Neuronal stem cell (in vitro differentiated cells): Measurements from ENCODE around the gene DSCAM.
A peak's percentile ranks its signal among the peaks of the same experiment; 100 is the strongest.

ENCODE experiments used
- DNase-seq: peaks from one replicate; pipeline ENCODE4 v3.0.0-alpha.2; 2013; ENCODE audit warnings: low spot score
- H2AFZ ChIP-seq: one replicate; pipeline ENCODE4 v1.6.1; 2013; ENCODE audit warnings: mild to moderate bottlenecking, low read length, inconsistent platforms
- H2AK5ac ChIP-seq: 2 replicates; pipeline ENCODE4 v1.6.1; 2013; ENCODE audit warnings: low read depth, mild to moderate bottlenecking, inconsistent platforms, low read length, moderate library complexity, mixed read lengths
- H2BK120ac ChIP-seq: 2 replicates; pipeline ENCODE4 v1.6.1; 2013; ENCODE audit warnings: low read depth, mild to moderate bottlenecking, inconsistent platforms, low read length, moderate library complexity, mixed read lengths
- H2BK12ac ChIP-seq: one replicate; pipeline ENCODE4 v1.6.1; 2013; ENCODE audit warnings: low read length, inconsistent platforms
- H2BK15ac ChIP-seq: 2 replicates; pipeline ENCODE4 v1.6.1; 2013; ENCODE audit warnings: mild to moderate bottlenecking, low read length, inconsistent platforms, mixed read lengths
- H2BK5ac ChIP-seq: one replicate; pipeline ENCODE4 v1.6.1; 2013; ENCODE audit warnings: inconsistent platforms, mild to moderate bottlenecking, low read length, moderate library complexity
- H3K14ac ChIP-seq: one replicate; pipeline ENCODE4 v1.6.1; 2013; ENCODE audit warnings: low read length, inconsistent platforms
- H3K18ac ChIP-seq: 2 replicates; pipeline ENCODE4 v1.6.1; 2013; ENCODE audit warnings: low read length, inconsistent platforms
- H3K23ac ChIP-seq: 2 replicates; pipeline ENCODE4 v1.6.1; 2013; ENCODE audit warnings: low read depth, mild to moderate bottlenecking, mixed read lengths, low read length, inconsistent platforms; ENCODE audit not compliant: poor library complexity
- H3K27ac ChIP-seq: replicated peaks from 3 replicates; pipeline ENCODE4 v1.5.1; 2013; ENCODE audit warnings: low read length, inconsistent platforms
- H3K27me3 ChIP-seq, 3 experiments: 2 replicates each; pipeline ENCODE4 v1.6.1; 2013; ENCODE audit warnings: low read length in 3 of 3, mild to moderate bottlenecking in 2 of 3, inconsistent platforms in 1 of 3, low read depth in 1 of 3, mixed read lengths in 1 of 3, moderate library complexity in 1 of 3; ENCODE audit not compliant: control insufficient read depth in 3 of 3, insufficient read depth in 3 of 3
- H3K36me3 ChIP-seq, 2 donors: replicated peaks in 1 of 2; 2 replicates each; pipeline ENCODE4 v1.6.1; 2013; ENCODE audit warnings: low read length in 2 of 2; ENCODE audit not compliant: control insufficient read depth in 2 of 2, insufficient read depth in 2 of 2
- H3K4ac ChIP-seq: 2 replicates; pipeline ENCODE4 v1.6.1; 2013; ENCODE audit warnings: inconsistent platforms, mild to moderate bottlenecking, low read length, moderate library complexity
- H3K4me1 ChIP-seq, 2 donors: 1 replicate in 1 of 2; 2 replicates in 1 of 2; pipeline ENCODE4 v1.6.1; 2013; ENCODE audit warnings: low read length in 2 of 2, low read depth in 1 of 2; ENCODE audit not compliant: control insufficient read depth in 2 of 2, insufficient read depth in 1 of 2
- H3K4me2 ChIP-seq: one replicate; pipeline ENCODE4 v1.6.1; 2013; ENCODE audit warnings: mild to moderate bottlenecking, low read length, inconsistent platforms; ENCODE audit not compliant: insufficient read depth, poor library complexity, severe bottlenecking
- H3K4me3 ChIP-seq, 2 donors: 2 replicates each; pipeline ENCODE4 v1.5.1; 2013; ENCODE audit warnings: low read length in 2 of 2, mild to moderate bottlenecking in 2 of 2, inconsistent platforms in 1 of 2, moderate library complexity in 1 of 2
- H3K79me1 ChIP-seq: one replicate; pipeline ENCODE4 v1.6.1; 2013; ENCODE audit warnings: low read depth, mild to moderate bottlenecking, inconsistent platforms, low read length, moderate library complexity
- H3K9ac ChIP-seq: one replicate; pipeline ENCODE4 v1.6.1; 2013; ENCODE audit warnings: mild to moderate bottlenecking, low read depth, low read length, inconsistent platforms; ENCODE audit not compliant: poor library complexity
- H3K9me3 ChIP-seq, 2 donors: replicated peaks in 1 of 2; 2 replicates each; pipeline versions ENCODE3 to v1.6.1; 2013; ENCODE audit warnings: low read length in 2 of 2, mild to moderate bottlenecking in 2 of 2, inconsistent platforms in 1 of 2, low read depth in 1 of 2, mixed read lengths in 1 of 2, moderate library complexity in 1 of 2; ENCODE audit not compliant: control insufficient read depth in 2 of 2, insufficient read depth in 1 of 2
- H4K8ac ChIP-seq: one replicate; pipeline ENCODE4 v1.6.1; 2013; ENCODE audit warnings: low read depth, mild to moderate bottlenecking, inconsistent platforms, low read length, moderate library complexity
- H4K91ac ChIP-seq: one replicate; pipeline ENCODE4 v1.6.1; 2013; ENCODE audit warnings: low read length, low read depth, mild to moderate bottlenecking, inconsistent platforms; ENCODE audit not compliant: poor library complexity
- WGBS, 2 donors: extraction: QIAGEN DNeasy Blood & Tissue Kit; methylation state at CpG; one replicate each; pipeline ENCODE4 v1.1.7; 2013; ENCODE audit warnings: missing lambda C conversion rate in 2 of 2, mixed read lengths in 1 of 2; ENCODE audit not compliant: insufficient read length in 2 of 2, insufficient replicate concordance in 1 of 2; ENCODE audit errors: extremely low coverage in 2 of 2; 5-methylcytosine and 5-hydroxymethylcytosine counted together

DSCAM gene

GRCh38 chr21:40863839-40864238, 16.9 kb upstream of the DSCAM start:
- H4K91ac ChIP-seq: no peak overlapping the region
- no peak overlapping the region for H4K8ac ChIP-seq
- no peak overlapping the region for H3K23ac ChIP-seq
- no peak overlapping the region for H3K27ac ChIP-seq
- no peaks in the 10 kb centered on the region for H3K27me3 ChIP-seq
- no peak overlapping the region for H2BK15ac ChIP-seq
- H3K18ac ChIP-seq: no peak overlapping the region
- no peaks in the 10 kb centered on the region for H3K4me1 ChIP-seq
- no peak overlapping the region for H2BK12ac ChIP-seq
- H2BK5ac ChIP-seq: no peak overlapping the region
- H3K36me3 ChIP-seq: no peaks in the 10 kb centered on the region
- DNase-seq: no peak
- no peak overlapping the region for H2AFZ ChIP-seq
- no peak overlapping the region for H3K4ac ChIP-seq
- no peak overlapping the region for H2AK5ac ChIP-seq
- no peak overlapping the region for H3K4me3 ChIP-seq
- H3K9me3 ChIP-seq: no peaks in the 10 kb centered on the region
- H3K4me2 ChIP-seq: no peak overlapping the region
- H3K79me1 ChIP-seq: no peaks in the 10 kb centered on the region
- no peak overlapping the region for H3K9ac ChIP-seq
- H3K14ac ChIP-seq: no peak overlapping the region
- H2BK120ac ChIP-seq: no peak overlapping the region
- no CpG with 5 or more reads among the region's 4 CpGs for WGBS, 2 donors

- no peak for DNase-seq
- no peak overlapping the region for H3K14ac ChIP-seq
- H2BK15ac ChIP-seq: no peak overlapping the region
- H3K27ac ChIP-seq: no peak overlapping the region
- no peak overlapping the region for H2AFZ ChIP-seq
- H3K4me1 ChIP-seq: no peaks in the 10 kb centered on the region
- no peak overlapping the region for H4K91ac ChIP-seq
- peaks cover 0 to 4% of the 10 kb centered on the region in 2 donors for H3K9me3 ChIP-seq
- no peak overlapping the region for H3K4me2 ChIP-seq
- H3K9ac ChIP-seq: no peak overlapping the region
- no peak overlapping the region for H4K8ac ChIP-seq
- H3K27me3 ChIP-seq: no peaks in the 10 kb centered on the region
- no peak overlapping the region for H2BK5ac ChIP-seq
- no peaks in the 10 kb centered on the region for H3K36me3 ChIP-seq
- no peaks in the 10 kb centered on the region for H3K79me1 ChIP-seq
- no peak overlapping the region for H3K18ac ChIP-seq
- H2AK5ac ChIP-seq: no peak overlapping the region
- H3K4me3 ChIP-seq: no peak overlapping the region
- no peak overlapping the region for H2BK120ac ChIP-seq
- H2BK12ac ChIP-seq: no peak overlapping the region
- H3K4ac ChIP-seq: no peak overlapping the region
- H3K23ac ChIP-seq: no peak overlapping the region
Observed at GRCh38 chr21:40858517-40858916, 11.6 kb upstream of the DSCAM start.

- no peak overlapping the region for H4K8ac ChIP-seq
- H3K79me1 ChIP-seq: no peaks in the 10 kb centered on the region
- peak overlapping the region; percentile 7 for H2BK12ac ChIP-seq
- H3K36me3 ChIP-seq: no peaks in the 10 kb centered on the region
- H2BK15ac ChIP-seq: no peak overlapping the region
- H4K91ac ChIP-seq: no peak overlapping the region
- H3K14ac ChIP-seq: no peak overlapping the region
- H3K27me3 ChIP-seq: no peaks in the 10 kb centered on the region
- peaks cover 0 to 4% of the 10 kb centered on the region in 2 donors for H3K9me3 ChIP-seq
- H3K9ac ChIP-seq: no peak overlapping the region
- no peak overlapping the region for H2AK5ac ChIP-seq
- whole genome bisulfite sequencing, 2 donors: no CpG with 5 or more reads among the region's 24 CpGs
- H2BK120ac ChIP-seq: peak overlapping the region; percentile 7
- no peak overlapping the region for H2BK5ac ChIP-seq
- no peak overlapping the region for H3K4me2 ChIP-seq
- peak overlapping the region; percentile 59 for H3K18ac ChIP-seq
- H3K4ac ChIP-seq: no peak overlapping the region
- H3K27ac ChIP-seq: no peak overlapping the region
- H3K23ac ChIP-seq: no peak overlapping the region
- H3K4me1 ChIP-seq: peaks cover 0 to 2% of the 10 kb centered on the region in 2 donors
- no peak overlapping the region for H3K4me3 ChIP-seq
- DNase-seq: no peak
- H2AFZ ChIP-seq: no peak overlapping the region
Observed at GRCh38 chr21:40853956-40854688, 7.2 kb upstream of the DSCAM start.

- Histone ChIP-seq H2BK15ac (no peak overlapping the region), H3K27me3 (peaks cover 0 to 8% (median 0%) of the 10 kb centered on the region in 3 experiments), H3K23ac (no peak overlapping the region), H3K4me3 (no peak overlapping the region), H3K4me2 (no peak overlapping the region), H3K18ac (no peak overlapping the region), H3K9me3 (peaks cover 0 to under 1% of the 10 kb centered on the region in 2 donors), H4K8ac (no peak overlapping the region), H4K91ac (no peak overlapping the region), H3K4me1 (peaks cover 0 to 2% of the 10 kb centered on the region in 2 donors), H3K36me3 (no peaks in the 10 kb centered on the region), H3K14ac (no peak overlapping the region), H2AK5ac (no peak overlapping the region), H2AFZ (no peak overlapping the region), H3K4ac (no peak overlapping the region), H3K79me1 (no peaks in the 10 kb centered on the region), H2BK120ac (no peak overlapping the region), H2BK12ac (no peak overlapping the region), H3K9ac (no peak overlapping the region), H3K27ac (no peak overlapping the region), H2BK5ac (no peak overlapping the region)
- DNase-seq: no peak
- WGBS, 2 donors: no CpG with 5 or more reads among the region's 5 CpGs
Observed at GRCh38 chr21:40852563-40852962, 5.6 kb upstream of the DSCAM start.
